ENCODE measurements around the gene TRIM45. TPM values are rescaled to one million over a fixed set of nuclear protein-coding genes. Genes with fewer than 3 reads are reported as not detected.
A peak's percentile ranks its signal among the peaks of the same experiment; 100 is the strongest.
"Not testable (repeated sequence)": the region's sequence is repeated elsewhere in the genome, so short reads cannot be mapped to it uniquely, and the experiment has no call there.

TRIM45 gene
- total RNA-seq, 1 donor from 2014 or later: 6.3 TPM

DNA sequence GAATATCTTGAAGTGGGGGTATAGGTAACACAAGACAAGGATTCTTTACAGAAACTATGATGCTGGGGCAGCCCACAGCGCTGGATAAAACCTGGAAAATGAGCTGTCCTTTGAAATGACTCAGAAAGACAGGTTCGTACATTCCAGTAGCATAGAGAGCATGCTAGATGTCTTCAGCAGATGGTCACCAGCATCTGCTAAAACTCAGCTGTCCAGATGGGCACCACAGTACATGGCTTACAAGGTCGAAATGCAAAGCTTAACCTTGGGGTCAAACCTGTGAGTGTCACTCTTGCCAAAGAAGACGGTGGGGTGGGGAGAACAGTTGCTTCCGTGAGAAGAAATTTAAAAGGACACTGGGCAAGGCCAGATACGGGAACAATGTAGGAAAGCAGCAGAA is 41.3 kb upstream of the TRIM45 start:
- Mint-ChIP-seq H3K27me3 (ENCODE audit: unreplicated experiment) (no peaks in the 10 kb centered on the region), H3K4me3 (ENCODE audit: unreplicated experiment) (no peak overlapping the region), H3K27ac (ENCODE audit: unreplicated experiment) (no peak overlapping the region), H3K9me3 (ENCODE audit: unreplicated experiment) (no peaks in the 10 kb centered on the region), H3K4me1 (ENCODE audit: unreplicated experiment) (no peaks in the 10 kb centered on the region), H3K36me3 (ENCODE audit: unreplicated experiment) (no peaks in the 10 kb centered on the region)
- TF ChIP-seq, protein P1, sequence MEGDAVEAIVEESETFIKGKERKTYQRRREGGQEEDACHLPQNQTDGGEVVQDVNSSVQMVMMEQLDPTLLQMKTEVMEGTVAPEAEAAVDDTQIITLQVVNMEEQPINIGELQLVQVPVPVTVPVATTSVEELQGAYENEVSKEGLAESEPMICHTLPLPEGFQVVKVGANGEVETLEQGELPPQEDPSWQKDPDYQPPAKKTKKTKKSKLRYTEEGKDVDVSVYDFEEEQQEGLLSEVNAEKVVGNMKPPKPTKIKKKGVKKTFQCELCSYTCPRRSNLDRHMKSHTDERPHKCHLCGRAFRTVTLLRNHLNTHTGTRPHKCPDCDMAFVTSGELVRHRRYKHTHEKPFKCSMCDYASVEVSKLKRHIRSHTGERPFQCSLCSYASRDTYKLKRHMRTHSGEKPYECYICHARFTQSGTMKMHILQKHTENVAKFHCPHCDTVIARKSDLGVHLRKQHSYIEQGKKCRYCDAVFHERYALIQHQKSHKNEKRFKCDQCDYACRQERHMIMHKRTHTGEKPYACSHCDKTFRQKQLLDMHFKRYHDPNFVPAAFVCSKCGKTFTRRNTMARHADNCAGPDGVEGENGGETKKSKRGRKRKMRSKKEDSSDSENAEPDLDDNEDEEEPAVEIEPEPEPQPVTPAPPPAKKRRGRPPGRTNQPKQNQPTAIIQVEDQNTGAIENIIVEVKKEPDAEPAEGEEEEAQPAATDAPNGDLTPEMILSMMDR (IDR thresholded peaks at IDR 0.05): no peak
- no peak for DNase-seq (ENCODE audit: extremely low spot score, unreplicated experiment)

DNA sequence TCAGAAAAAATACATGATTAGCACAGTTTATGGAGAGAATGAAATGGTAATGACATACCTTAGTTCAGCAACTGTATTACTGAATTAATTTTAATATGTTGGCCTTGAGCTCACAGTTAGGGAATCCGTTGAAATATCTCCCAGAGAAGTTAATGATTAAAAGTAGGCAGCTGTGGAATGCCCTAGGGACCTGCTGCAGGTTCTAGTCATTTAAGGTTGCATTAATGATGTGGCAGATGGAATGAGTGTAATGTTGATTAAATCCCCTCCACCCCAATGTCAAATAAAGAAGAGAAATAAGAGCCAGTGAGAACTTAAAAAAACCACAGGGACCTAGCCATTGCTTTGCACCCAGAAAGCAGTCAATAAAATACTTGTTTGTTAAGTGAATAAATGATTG is 40.3 kb upstream of the TRIM45 start:
- Mint-ChIP-seq H3K4me1 (ENCODE audit: unreplicated experiment) (no peaks in the 10 kb centered on the region), H3K4me3 (ENCODE audit: unreplicated experiment) (no peak overlapping the region), H3K36me3 (ENCODE audit: unreplicated experiment) (no peaks in the 10 kb centered on the region), H3K27ac (ENCODE audit: unreplicated experiment) (no peak overlapping the region), H3K9me3 (ENCODE audit: unreplicated experiment) (no peaks in the 10 kb centered on the region), H3K27me3 (ENCODE audit: unreplicated experiment) (no peaks in the 10 kb centered on the region)
- no peak for DNase-seq (ENCODE audit: extremely low spot score, unreplicated experiment)
- TF ChIP-seq, protein P1 (IDR thresholded peaks at IDR 0.05): no peak

DNA sequence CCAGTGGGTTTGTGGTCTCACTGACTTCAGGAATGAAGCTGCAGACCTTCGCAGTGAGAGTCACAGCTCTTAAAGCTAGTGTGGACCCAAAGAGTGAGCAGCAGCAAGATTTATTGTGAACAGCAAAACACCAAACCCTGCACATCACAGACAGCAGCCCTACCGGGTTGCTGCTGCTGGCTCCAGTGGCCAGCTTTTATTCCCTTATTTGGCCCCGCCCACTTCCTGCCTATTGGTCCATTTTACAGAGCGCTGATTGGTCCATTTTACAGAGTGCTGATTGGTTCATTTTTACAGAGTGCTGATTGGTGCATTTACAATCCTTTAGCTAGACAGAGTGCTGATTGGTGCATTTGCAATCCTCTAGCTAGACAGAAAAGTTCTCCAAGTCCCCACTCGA is 29.8 kb upstream of the TRIM45 start:
- H3K27ac Mint-ChIP-seq (ENCODE audit: unreplicated experiment); H3K27me3 Mint-ChIP-seq (ENCODE audit: unreplicated experiment); H3K4me3 Mint-ChIP-seq (ENCODE audit: unreplicated experiment); DNase-seq (ENCODE audit: extremely low spot score, unreplicated experiment); H3K9me3 Mint-ChIP-seq (ENCODE audit: unreplicated experiment); H3K36me3 Mint-ChIP-seq (ENCODE audit: unreplicated experiment): not testable (repeated sequence)
- peaks cover 26% of the 10 kb centered on the region for H3K4me1 Mint-ChIP-seq (ENCODE audit: unreplicated experiment)

DNA sequence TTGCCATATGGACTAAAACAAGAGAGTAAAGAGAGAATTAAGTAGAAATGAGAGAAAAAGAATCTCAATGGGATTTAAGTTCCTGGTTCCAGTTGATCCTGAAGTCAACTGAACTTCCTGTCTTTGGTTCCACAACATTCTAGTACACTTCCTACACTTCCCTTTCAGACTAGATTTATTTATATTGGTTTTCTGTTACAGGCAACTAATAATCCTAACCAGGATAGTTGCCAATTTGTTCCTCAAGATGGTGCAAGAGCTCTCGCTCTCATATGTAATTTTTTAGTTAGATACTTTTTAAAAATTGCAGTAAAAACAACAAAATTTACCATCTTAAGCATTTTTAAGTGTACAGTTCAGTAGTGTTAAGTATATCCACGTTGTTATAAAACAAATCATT is 28.8 kb upstream of the TRIM45 start:
- Mint-ChIP-seq H3K4me3 (ENCODE audit: unreplicated experiment) (no peak overlapping the region), H3K27me3 (ENCODE audit: unreplicated experiment) (no peaks in the 10 kb centered on the region), H3K9me3 (ENCODE audit: unreplicated experiment) (peaks cover 3% of the 10 kb centered on the region), H3K4me1 (ENCODE audit: unreplicated experiment) (peaks cover 31% of the 10 kb centered on the region), H3K27ac (ENCODE audit: unreplicated experiment) (no peak overlapping the region), H3K36me3 (ENCODE audit: unreplicated experiment) (no peaks in the 10 kb centered on the region)
- DNase-seq (ENCODE audit: extremely low spot score, unreplicated experiment): no peak
- TF ChIP-seq, protein P1 (IDR thresholded peaks at IDR 0.05): no peak

DNA sequence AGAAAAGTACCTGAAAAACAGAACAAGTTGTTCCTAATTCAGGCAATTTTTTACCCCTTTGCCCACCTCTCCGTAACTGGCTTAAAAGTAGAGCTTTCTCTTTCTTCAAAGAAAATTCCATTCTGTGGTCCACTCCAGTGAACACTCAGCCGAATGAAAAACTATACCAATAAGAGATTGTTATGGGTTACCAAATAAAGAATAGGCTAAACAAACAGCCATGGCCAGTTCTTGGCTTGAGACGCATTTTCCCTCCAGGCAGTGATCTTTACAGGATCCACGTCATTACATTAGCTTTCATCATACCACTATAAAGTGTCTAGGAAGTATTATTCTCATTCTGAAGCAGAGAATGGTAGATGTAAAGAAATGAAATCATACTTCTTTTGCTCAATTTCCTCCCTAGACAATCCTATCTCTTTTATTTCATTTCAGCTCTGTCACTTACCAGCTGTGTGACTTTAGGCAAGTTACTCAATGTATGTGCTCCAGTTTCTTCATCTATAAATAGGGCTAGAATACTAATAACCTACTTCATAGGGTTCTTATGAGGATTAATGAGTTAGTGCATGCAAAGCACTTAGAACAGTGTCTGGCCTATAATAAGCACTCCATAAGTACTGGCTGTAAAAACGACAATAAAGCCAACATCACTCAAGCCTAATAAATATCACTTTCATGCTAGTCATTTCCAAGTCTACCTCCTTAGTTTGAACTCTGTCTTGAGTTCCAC is 26.5 kb upstream of the TRIM45 start:
- Mint-ChIP-seq H3K27me3 (ENCODE audit: unreplicated experiment) (no peaks in the 10 kb centered on the region), H3K9me3 (ENCODE audit: unreplicated experiment) (peaks cover 3% of the 10 kb centered on the region), H3K27ac (ENCODE audit: unreplicated experiment) (peak overlapping the region; percentile 81), H3K36me3 (ENCODE audit: unreplicated experiment) (no peaks in the 10 kb centered on the region), H3K4me1 (ENCODE audit: unreplicated experiment) (peaks cover 31% of the 10 kb centered on the region), H3K4me3 (ENCODE audit: unreplicated experiment) (no peak overlapping the region)
- TF ChIP-seq, protein P1 (IDR thresholded peaks at IDR 0.05): no peak
- DNase-seq (ENCODE audit: extremely low spot score, unreplicated experiment): no peak

Measured in osteocyte (in vitro differentiated cells).